Thyroid gland (tissue), 4 donors: ENCODE results near the gene ANKRD11. TPM values are rescaled to one million over a fixed set of nuclear protein-coding genes. Genes with fewer than 3 reads are reported as not detected.

ENCODE experiments used
- DNase-seq, 2 donors: peaks; one replicate each; pipeline ENCODE4 v3.0.0-alpha.2; 2019
- H3K27ac ChIP-seq, 3 donors: fragments of 200-600 bp; sonication (generic); 1 replicate in 2 of 3; 2 replicates in 1 of 3; pipeline ENCODE4 v1.5.1; 2016 to 2019; ENCODE audit warnings: mild to moderate bottlenecking in 1 of 3, moderate library complexity in 1 of 3
- H3K27me3 ChIP-seq: fragments of 200-600 bp; sonication (generic); one replicate; pipeline ENCODE4 v1.5.1; 2019
- H3K36me3 ChIP-seq, 2 donors: fragments of 200-600 bp; sonication (generic); one replicate each; pipeline ENCODE4 v1.5.1; 2016 to 2019
- H3K4me1 ChIP-seq, 2 donors: fragments of 200-600 bp; sonication (generic); one replicate each; pipeline ENCODE4 v1.5.1; 2017 to 2019
- H3K4me3 ChIP-seq, 3 donors: fragments of 200-600 bp; sonication (generic); replicated peaks in 1 of 3; 1 replicate in 2 of 3; 2 replicates in 1 of 3; pipeline ENCODE4 v1.5.1; 2016; ENCODE audit warnings: mild to moderate bottlenecking in 1 of 3
- H3K9me3 ChIP-seq: fragments of 200-600 bp; sonication (generic); one replicate; pipeline ENCODE4 v1.5.1; 2017
- POLR2A ChIP-seq, 2 donors: fragments of 450-650 bp; IDR thresholded peaks; one replicate each; pipeline ENCODE4 v1.6.1; 2017; ENCODE audit warnings: antibody characterized with exemption in 2 of 2, mild to moderate bottlenecking in 2 of 2, moderate library complexity in 1 of 2
- WGBS, 2 donors: methylation state at CpG; one replicate each; pipeline ENCODE4 v1.1.5; 2017; 5-methylcytosine and 5-hydroxymethylcytosine counted together
- intact Hi-C: fragments of 100-400 bp; cut with DNase I; formaldehyde crosslinking; loops from one replicate; pipeline ENCODE4 v1.15.1; 2023
- total RNA-seq, 4 donors: library from RNA; depleted of rRNA; stranded (reverse); fragments of >200 nt; gene quantifications; one replicate each; pipeline ENCODE4 v1.2.3, GENCODE V29; 2016
- TF ChIP-seq, protein P1 (sequence below), 6 experiments: fragments of 200-600 bp in 3 of 6; fragments of 450-650 bp in 3 of 6; sonication (generic) in 3 of 6; IDR thresholded peaks; one replicate each; pipeline ENCODE4 v1.5.1; 2016 to 2019; ENCODE audit warnings: antibody characterized with exemption in 6 of 6, mild to moderate bottlenecking in 2 of 6, inconsistent platforms in 1 of 6, moderate library complexity in 1 of 6

The ANKRD11 gene
- total RNA-seq, 4 donors from 2014 or later, result 62.1 to 90.4 (median 75.0) TPM

DNA sequence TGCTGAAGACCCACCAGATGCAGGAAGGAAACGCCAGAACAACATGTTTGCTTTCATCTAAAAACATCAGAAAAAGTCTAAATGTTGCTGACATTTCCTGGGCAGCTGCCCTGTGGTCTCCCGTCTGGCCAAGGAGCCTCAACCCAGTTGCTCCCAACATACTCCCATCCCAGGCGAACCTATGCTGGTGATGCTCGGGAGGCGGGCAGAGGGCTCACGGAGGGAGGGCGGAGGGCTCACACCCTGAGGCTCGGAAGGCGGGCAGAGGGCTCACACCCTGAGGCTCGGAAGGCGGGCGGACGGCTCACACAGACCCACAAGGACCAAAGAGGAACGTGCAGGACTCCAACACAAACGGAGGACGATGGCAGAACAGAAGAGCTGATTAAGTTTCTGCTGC, 135.4 kb downstream of the ANKRD11 start:
- no peak overlapping the region for H3K4me3 ChIP-seq
- H3K36me3 ChIP-seq, result no peaks in the 10 kb centered on the region
- no peak overlapping the region for H3K27ac ChIP-seq
- intact Hi-C loops, result no loop called here
- 89 to 94% methylated on average over 16 of the region's 16 CpGs for WGBS, 2 donors
- H3K27me3 ChIP-seq, result no peaks in the 10 kb centered on the region
- TF ChIP-seq POLR2A (IDR thresholded peaks at IDR 0.05), result no peak
- TF ChIP-seq, protein P1, sequence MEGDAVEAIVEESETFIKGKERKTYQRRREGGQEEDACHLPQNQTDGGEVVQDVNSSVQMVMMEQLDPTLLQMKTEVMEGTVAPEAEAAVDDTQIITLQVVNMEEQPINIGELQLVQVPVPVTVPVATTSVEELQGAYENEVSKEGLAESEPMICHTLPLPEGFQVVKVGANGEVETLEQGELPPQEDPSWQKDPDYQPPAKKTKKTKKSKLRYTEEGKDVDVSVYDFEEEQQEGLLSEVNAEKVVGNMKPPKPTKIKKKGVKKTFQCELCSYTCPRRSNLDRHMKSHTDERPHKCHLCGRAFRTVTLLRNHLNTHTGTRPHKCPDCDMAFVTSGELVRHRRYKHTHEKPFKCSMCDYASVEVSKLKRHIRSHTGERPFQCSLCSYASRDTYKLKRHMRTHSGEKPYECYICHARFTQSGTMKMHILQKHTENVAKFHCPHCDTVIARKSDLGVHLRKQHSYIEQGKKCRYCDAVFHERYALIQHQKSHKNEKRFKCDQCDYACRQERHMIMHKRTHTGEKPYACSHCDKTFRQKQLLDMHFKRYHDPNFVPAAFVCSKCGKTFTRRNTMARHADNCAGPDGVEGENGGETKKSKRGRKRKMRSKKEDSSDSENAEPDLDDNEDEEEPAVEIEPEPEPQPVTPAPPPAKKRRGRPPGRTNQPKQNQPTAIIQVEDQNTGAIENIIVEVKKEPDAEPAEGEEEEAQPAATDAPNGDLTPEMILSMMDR (IDR thresholded peaks at IDR 0.05), result no peak
- H3K4me1 ChIP-seq, result peaks cover 30 to 44% of the 10 kb centered on the region in 2 donors
- H3K9me3 ChIP-seq, result no peaks in the 10 kb centered on the region
- no peak for DNase-seq

DNA sequence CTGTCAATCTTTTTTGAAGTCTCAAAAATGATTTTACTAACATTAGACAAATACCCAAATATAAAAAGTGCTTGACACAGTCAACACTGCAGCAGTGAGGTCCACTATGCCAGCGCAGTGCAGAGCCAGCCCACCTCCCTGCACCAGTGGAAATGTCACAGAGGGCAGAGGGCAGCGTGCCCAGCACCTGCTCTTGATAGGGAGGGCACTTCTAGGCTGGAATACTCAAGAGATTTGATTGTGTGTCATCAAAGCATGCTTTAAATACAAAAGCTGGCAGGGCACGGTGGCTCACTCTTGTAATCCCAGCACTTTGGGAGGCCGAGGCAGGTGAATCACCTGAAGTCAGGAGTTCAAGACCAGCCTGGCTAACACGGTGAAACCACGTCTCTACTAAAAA, 136.0 kb downstream of the ANKRD11 start:
- intact Hi-C loops, result no loop called here
- Histone ChIP-seq H3K9me3 (no peaks in the 10 kb centered on the region), H3K4me1 (peaks cover 24 to 37% of the 10 kb centered on the region in 2 donors), H3K36me3 (no peaks in the 10 kb centered on the region), H3K27me3 (no peaks in the 10 kb centered on the region), H3K27ac (no peak overlapping the region), H3K4me3 (no peak overlapping the region)
- WGBS, 2 donors, result 61 to 70% methylated on average over 6 of the region's 6 CpGs
- DNase-seq, result no peak
- TF ChIP-seq, protein P1 (IDR thresholded peaks at IDR 0.05), result no peak
- TF ChIP-seq POLR2A (IDR thresholded peaks at IDR 0.05), result no peak

DNA sequence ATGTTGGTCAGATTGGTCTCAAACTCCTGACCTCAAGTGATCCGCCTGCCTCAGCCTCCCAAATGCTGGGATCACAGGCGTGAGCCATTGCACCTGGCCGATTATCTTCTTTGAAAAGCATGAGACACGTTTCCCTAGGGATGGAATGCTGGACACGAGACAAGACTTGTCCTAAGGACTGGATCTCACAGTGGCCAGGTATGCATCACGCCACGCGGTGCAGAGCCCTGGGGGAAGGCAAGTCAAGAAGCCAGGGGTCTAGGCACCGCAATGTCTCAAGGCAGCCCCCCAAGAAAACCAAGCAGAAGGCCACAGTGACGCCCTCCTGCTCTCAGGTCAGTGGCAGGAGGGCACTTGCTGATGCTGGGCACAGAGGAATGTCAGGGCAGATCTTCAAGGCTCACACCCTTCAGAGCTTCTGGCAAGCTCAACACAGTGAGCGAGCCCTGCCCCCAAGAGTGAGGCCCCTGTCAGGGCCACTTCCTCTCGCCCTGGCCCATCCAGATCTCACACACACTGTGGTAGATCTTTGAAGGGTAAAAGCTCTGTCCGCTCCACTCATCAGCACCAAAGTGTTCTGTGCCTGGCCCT, 138.2 kb downstream of the ANKRD11 start:
- Histone ChIP-seq H3K36me3 (no peaks in the 10 kb centered on the region), H3K4me3 (no peak overlapping the region), H3K27me3 (no peaks in the 10 kb centered on the region), H3K9me3 (no peaks in the 10 kb centered on the region), H3K27ac (peak overlapping the region in 2 of 3 donors; percentile 12 to 13), H3K4me1 (peaks cover 20 to 28% of the 10 kb centered on the region in 2 donors)
- DNase-seq, result peak; percentile 61 to 67
- intact Hi-C loops, result no loop called here
- 69 to 79% methylated on average over 8 to 13 of the region's 13 CpGs for WGBS, 2 donors
- TF ChIP-seq, protein P1 (IDR thresholded peaks at IDR 0.05), result no peak
- no peak for TF ChIP-seq POLR2A (IDR thresholded peaks at IDR 0.05)

DNA sequence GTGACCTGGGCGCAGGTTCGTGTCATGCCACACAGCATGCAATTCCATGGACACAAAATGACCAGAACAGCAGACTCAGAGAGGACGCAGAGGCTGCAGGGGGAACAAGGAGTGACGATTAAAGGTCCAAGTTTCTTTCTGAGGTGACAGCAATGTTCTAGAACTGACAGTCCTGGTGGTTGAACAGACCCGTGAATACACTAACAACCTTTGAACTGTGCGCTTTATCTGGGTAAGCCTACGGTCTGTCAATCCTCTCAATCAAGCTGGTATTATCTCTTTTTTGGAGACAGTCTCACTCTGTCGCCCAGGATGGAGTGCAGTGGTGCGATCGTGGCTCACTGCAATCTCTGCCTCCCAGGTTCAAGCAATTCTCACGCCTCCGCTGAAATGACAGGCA, 138.7 kb downstream of the ANKRD11 start:
- H3K27ac ChIP-seq, result no peak overlapping the region
- DNase-seq, result no peak
- TF ChIP-seq POLR2A (IDR thresholded peaks at IDR 0.05), result no peak
- TF ChIP-seq, protein P1 (IDR thresholded peaks at IDR 0.05), result no peak
- no peak overlapping the region for H3K4me3 ChIP-seq
- peaks cover 20 to 34% of the 10 kb centered on the region in 2 donors for H3K4me1 ChIP-seq
- no peaks in the 10 kb centered on the region for H3K36me3 ChIP-seq
- 95% methylated on average over 12 of the region's 12 CpGs for WGBS, 2 donors
- no peaks in the 10 kb centered on the region for H3K9me3 ChIP-seq
- H3K27me3 ChIP-seq, result no peaks in the 10 kb centered on the region
- intact Hi-C loops, result no loop called here

DNA sequence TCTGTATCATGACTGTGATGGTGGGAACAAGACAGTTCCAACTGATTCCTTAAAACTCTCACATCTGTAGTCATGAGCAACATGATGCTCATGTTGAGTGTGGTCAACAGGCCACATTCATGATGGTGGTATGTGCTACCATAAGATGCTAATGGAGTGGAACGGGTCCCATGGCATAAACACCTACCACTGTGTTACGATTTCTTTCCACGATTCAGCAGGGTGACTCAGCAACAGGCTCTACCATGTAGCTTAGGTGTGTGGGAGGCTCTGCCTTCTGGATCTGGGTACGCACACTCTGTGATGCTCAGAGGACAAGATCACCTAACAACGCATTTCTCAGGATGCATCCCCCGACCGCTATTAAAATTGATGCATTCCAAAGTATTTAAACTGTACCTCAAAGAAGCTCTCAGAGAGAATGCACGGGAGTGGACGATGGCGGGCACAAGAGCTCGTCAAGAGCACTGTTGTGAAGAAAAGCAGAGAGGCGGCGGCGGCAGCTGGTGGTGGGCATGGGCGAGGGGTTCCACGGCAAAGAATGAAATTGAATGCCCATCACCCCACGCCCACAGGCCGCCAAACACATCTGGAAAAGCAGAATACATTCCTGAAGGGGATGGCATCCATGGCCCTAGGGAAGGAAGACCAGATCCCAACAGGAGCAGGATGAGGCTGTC, 139.5 kb downstream of the ANKRD11 start:
- intact Hi-C loops, result no loop called here
- TF ChIP-seq, protein P1 (IDR thresholded peaks at IDR 0.05), result no peak
- no peak for TF ChIP-seq POLR2A (IDR thresholded peaks at IDR 0.05)
- Histone ChIP-seq H3K36me3 (no peaks in the 10 kb centered on the region), H3K9me3 (no peaks in the 10 kb centered on the region), H3K27ac (no peak overlapping the region), H3K27me3 (no peaks in the 10 kb centered on the region), H3K4me1 (peaks cover 20 to 34% of the 10 kb centered on the region in 2 donors), H3K4me3 (no peak overlapping the region)
- WGBS, 2 donors, result 91 to 93% methylated on average over 17 to 18 of the region's 18 CpGs
- no peak for DNase-seq
